ENCODE measurements around the gene ANKRD17. TPM values are rescaled to one million over a fixed set of nuclear protein-coding genes. Genes with fewer than 3 reads are reported as not detected.
"Not testable (repeated sequence)": the region's sequence is repeated elsewhere in the genome, so short reads cannot be mapped to it uniquely, and the experiment has no call there.

ANKRD17 gene
- total RNA-seq, 1 experiment from 2014 or later: 71.0 TPM

DNA sequence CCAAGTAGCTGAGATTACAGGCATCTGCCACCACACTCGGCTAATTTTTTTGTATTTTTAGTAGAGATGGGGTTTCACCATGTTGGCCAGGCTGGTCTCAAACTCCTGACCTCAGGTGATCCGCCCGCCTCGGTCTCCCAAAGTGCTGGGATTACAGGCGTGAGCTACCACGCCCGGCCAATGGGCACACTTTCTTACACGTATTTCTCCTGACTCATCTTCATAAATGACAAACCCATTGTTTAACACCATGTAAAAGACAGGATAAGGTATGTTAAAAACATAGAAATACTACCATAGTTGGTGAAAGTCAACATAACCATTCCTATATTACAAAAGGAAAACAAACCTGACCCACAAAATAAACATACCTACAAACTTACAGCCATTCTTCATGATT is 2.8 kb downstream of the ANKRD17 start:
- not testable (repeated sequence) for H2AFZ ChIP-seq (ENCODE audit: low read length); DNase-seq; H3K27me3 ChIP-seq (ENCODE audit: low read length); H3K27ac ChIP-seq (ENCODE audit: low read length); H3K9me3 ChIP-seq (ENCODE audit: low read length); H3K9me2 ChIP-seq (replicated peaks; ENCODE audit: insufficient read depth, low read length)
- Histone ChIP-seq H3K36me3 (ENCODE audit: insufficient read depth, low read length) (peaks cover 57% of the 10 kb centered on the region), H4K20me1 (ENCODE audit: insufficient read depth, low read depth, low read length) (peaks cover 58% of the 10 kb centered on the region), H3K4me1 (ENCODE audit: low read length) (peaks cover 48% of the 10 kb centered on the region), H3K4me3 (ENCODE audit: low read length) (peak overlapping the region; percentile 44), H3K79me2 (ENCODE audit: low read length) (peaks cover 98% of the 10 kb centered on the region), H3K4me2 (ENCODE audit: low read depth, low read length, poor library complexity, severe bottlenecking) (peak overlapping the region; percentile 98), H3K9ac (ENCODE audit: low read length) (peak overlapping the region; percentile 19; the same call in 1 of the 2 replicates)

DNA sequence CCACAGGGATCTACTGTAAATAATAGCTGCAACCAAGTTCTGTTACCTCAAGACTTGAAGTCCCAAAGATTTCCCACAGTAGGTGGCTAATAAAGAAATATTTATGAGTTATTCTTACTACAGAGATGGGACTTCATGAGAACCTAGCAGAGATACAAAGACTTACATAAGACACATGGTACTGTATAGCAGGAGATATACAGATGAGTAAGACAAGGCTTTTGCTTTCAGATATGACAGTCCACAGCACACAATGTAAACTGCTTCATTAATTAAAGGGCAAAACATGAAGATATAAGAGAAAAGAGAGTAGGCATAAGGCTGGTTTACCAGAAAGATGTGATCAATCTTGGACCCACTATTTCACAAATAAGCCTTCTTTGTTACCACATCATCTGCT is 6.6 kb downstream of the ANKRD17 start:
- Histone ChIP-seq H3K4me2 (ENCODE audit: low read depth, low read length, poor library complexity, severe bottlenecking) (no peak overlapping the region), H3K79me2 (ENCODE audit: low read length) (peaks cover 100% of the 10 kb centered on the region), H3K27me3 (ENCODE audit: low read length) (no peaks in the 10 kb centered on the region), H3K9ac (ENCODE audit: low read length) (no peak overlapping the region), H3K9me2 (replicated peaks; ENCODE audit: insufficient read depth, low read length) (no peaks in the 10 kb centered on the region), H2AFZ (ENCODE audit: low read length) (no peak overlapping the region), H3K4me1 (ENCODE audit: low read length) (peaks cover 40% of the 10 kb centered on the region), H3K27ac (ENCODE audit: low read length) (no peak overlapping the region), H3K4me3 (ENCODE audit: low read length) (no peak overlapping the region), H3K36me3 (ENCODE audit: insufficient read depth, low read length) (peaks cover 68% of the 10 kb centered on the region), H4K20me1 (ENCODE audit: insufficient read depth, low read depth, low read length) (peaks cover 78% of the 10 kb centered on the region), H3K9me3 (ENCODE audit: low read length) (no peaks in the 10 kb centered on the region)
- DNase-seq: no peak

DNA sequence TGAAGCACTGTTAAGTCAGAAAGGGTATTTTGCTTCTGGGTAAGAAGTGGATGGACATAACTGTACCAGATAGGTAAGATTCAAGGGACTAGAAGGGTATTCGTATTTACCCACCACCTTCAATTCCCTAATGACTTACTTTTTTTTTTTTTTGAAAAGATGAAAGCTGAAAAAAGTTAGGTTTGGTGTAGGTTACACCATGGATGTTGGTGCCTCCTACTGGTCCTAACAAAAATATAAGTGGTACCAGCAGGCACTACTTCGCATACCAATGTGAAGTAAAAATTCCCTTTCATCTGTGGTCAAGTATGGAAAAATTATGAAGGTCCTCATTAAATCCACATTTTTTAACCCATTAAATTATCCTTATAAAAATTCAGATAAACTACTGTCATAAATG is 7.2 kb downstream of the ANKRD17 start:
- H4K20me1 ChIP-seq (ENCODE audit: insufficient read depth, low read depth, low read length): peaks cover 76% of the 10 kb centered on the region
- no peaks in the 10 kb centered on the region for H3K9me2 ChIP-seq (replicated peaks; ENCODE audit: insufficient read depth, low read length)
- no peak overlapping the region for H3K9ac ChIP-seq (ENCODE audit: low read length)
- H3K9me3 ChIP-seq (ENCODE audit: low read length): no peaks in the 10 kb centered on the region
- no peak overlapping the region for H2AFZ ChIP-seq (ENCODE audit: low read length)
- peak; percentile 51 for DNase-seq
- H3K27me3 ChIP-seq (ENCODE audit: low read length): no peaks in the 10 kb centered on the region
- H3K27ac ChIP-seq (ENCODE audit: low read length): no peak overlapping the region
- H3K36me3 ChIP-seq (ENCODE audit: insufficient read depth, low read length): peaks cover 68% of the 10 kb centered on the region
- peaks cover 34% of the 10 kb centered on the region for H3K4me1 ChIP-seq (ENCODE audit: low read length)
- no peak overlapping the region for H3K4me3 ChIP-seq (ENCODE audit: low read length)
- peaks cover 100% of the 10 kb centered on the region for H3K79me2 ChIP-seq (ENCODE audit: low read length)
- no peak overlapping the region for H3K4me2 ChIP-seq (ENCODE audit: low read depth, low read length, poor library complexity, severe bottlenecking)

DNA sequence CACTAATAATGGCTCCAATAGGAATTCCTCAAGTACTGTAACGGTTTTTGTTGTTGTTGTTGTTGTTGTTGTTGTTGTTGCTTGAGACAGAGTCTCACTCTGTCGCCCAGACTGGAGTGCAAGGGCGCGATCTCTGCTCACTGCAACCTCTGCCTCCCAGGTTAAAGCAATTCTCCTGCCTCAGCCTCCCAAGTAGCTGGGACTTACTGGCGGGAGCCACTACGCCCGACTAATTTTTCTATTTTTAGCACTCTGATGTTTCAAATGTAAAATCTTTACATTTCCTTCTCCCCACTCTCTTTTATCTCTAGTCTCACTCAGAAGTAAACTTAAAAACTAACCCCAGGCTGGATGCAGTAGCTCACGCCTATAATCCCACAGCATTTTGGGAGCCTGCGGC is 8.0 kb downstream of the ANKRD17 start:
- no peak overlapping the region for H3K9ac ChIP-seq (ENCODE audit: low read length)
- H3K27me3 ChIP-seq (ENCODE audit: low read length): no peaks in the 10 kb centered on the region
- DNase-seq: no peak
- H3K9me2 ChIP-seq (replicated peaks; ENCODE audit: insufficient read depth, low read length): no peaks in the 10 kb centered on the region
- no peaks in the 10 kb centered on the region for H3K9me3 ChIP-seq (ENCODE audit: low read length)
- H3K27ac ChIP-seq (ENCODE audit: low read length): no peak overlapping the region
- H3K4me3 ChIP-seq (ENCODE audit: low read length): no peak overlapping the region
- H3K79me2 ChIP-seq (ENCODE audit: low read length): peaks cover 100% of the 10 kb centered on the region
- H2AFZ ChIP-seq (ENCODE audit: low read length): no peak overlapping the region
- H3K4me1 ChIP-seq (ENCODE audit: low read length): peaks cover 27% of the 10 kb centered on the region
- no peak overlapping the region for H3K4me2 ChIP-seq (ENCODE audit: low read depth, low read length, poor library complexity, severe bottlenecking)
- peaks cover 76% of the 10 kb centered on the region for H4K20me1 ChIP-seq (ENCODE audit: insufficient read depth, low read depth, low read length)
- H3K36me3 ChIP-seq (ENCODE audit: insufficient read depth, low read length): peaks cover 68% of the 10 kb centered on the region

DNA sequence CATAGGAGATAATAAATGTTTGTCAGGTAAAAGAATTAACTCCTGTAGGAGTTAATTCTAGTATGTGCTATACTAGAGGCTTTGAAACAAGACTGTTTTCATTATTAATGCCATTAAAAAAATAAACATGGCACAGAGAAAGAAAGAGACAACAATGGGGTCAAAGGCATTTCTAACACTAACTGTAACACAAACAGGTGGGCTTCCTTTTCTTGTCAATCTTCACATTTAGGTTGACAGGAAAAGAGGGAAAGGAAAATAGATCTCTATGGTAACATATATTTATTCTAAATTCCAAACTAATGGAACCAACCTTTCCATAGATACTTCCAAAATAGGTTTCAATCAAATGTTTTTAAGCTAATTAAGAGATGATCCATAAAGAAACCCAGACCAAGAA is 9.8 kb downstream of the ANKRD17 start:
- H3K4me1 ChIP-seq (ENCODE audit: low read length): peaks cover 11% of the 10 kb centered on the region; the same call in 1 of the 2 replicates
- H3K4me3 ChIP-seq (ENCODE audit: low read length): no peak overlapping the region
- H4K20me1 ChIP-seq (ENCODE audit: insufficient read depth, low read depth, low read length): peaks cover 73% of the 10 kb centered on the region
- H3K79me2 ChIP-seq (ENCODE audit: low read length): peaks cover 100% of the 10 kb centered on the region
- no peaks in the 10 kb centered on the region for H3K27me3 ChIP-seq (ENCODE audit: low read length)
- H3K9me3 ChIP-seq (ENCODE audit: low read length): no peaks in the 10 kb centered on the region
- H3K9ac ChIP-seq (ENCODE audit: low read length): no peak overlapping the region
- no peak overlapping the region for H3K4me2 ChIP-seq (ENCODE audit: low read depth, low read length, poor library complexity, severe bottlenecking)
- peaks cover 62% of the 10 kb centered on the region for H3K36me3 ChIP-seq (ENCODE audit: insufficient read depth, low read length)
- no peaks in the 10 kb centered on the region for H3K9me2 ChIP-seq (replicated peaks; ENCODE audit: insufficient read depth, low read length)
- H2AFZ ChIP-seq (ENCODE audit: low read length): no peak overlapping the region
- H3K27ac ChIP-seq (ENCODE audit: low read length): no peak overlapping the region
- DNase-seq: no peak

DNA sequence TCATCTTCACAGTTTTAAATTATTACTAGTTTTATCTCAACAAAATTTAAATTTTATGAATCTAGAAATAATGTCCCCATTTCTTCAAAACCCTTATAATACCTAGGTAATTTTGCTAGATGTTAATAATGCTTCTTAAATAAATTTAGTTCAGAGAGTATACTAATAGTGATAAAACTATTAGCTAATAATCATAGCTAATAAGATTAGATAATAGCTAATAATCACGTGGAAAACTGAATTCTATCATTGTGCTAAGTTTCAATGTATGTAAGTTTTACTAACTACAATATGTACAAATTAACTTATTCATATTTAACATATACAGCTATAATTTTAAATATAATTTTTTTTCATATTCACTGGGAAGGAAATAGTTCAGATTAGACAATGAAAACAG is 10.2 kb downstream of the ANKRD17 start:
- Histone ChIP-seq H3K27me3 (ENCODE audit: low read length) (no peaks in the 10 kb centered on the region), H3K4me3 (ENCODE audit: low read length) (no peak overlapping the region), H2AFZ (ENCODE audit: low read length) (no peak overlapping the region), H3K4me2 (ENCODE audit: low read depth, low read length, poor library complexity, severe bottlenecking) (no peak overlapping the region), H3K79me2 (ENCODE audit: low read length) (peaks cover 100% of the 10 kb centered on the region), H3K9me3 (ENCODE audit: low read length) (no peaks in the 10 kb centered on the region), H3K9me2 (replicated peaks; ENCODE audit: insufficient read depth, low read length) (no peaks in the 10 kb centered on the region), H3K27ac (ENCODE audit: low read length) (no peak overlapping the region), H3K36me3 (ENCODE audit: insufficient read depth, low read length) (peaks cover 57% of the 10 kb centered on the region), H3K9ac (ENCODE audit: low read length) (no peak overlapping the region), H4K20me1 (ENCODE audit: insufficient read depth, low read depth, low read length) (peaks cover 73% of the 10 kb centered on the region), H3K4me1 (ENCODE audit: low read length) (peaks cover 9% of the 10 kb centered on the region; the same call in 1 of the 2 replicates)
- no peak for DNase-seq

DNA sequence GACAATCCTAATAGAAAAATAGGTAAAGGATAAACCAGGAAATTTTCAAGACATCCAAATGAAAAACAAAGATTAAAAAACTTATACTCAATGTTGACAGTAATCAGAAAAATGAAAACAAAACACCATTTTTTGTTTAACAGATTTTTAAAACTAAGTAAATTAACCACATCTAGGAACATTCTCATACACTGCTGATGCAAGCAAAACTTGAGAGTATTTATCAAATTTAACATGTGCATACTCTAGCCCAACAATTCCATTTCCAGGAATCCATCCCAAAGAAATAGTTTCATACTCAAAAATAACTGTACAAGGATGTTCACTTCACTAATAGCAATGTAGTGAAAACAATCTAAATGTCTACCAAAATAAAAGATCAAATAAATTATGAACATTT is 11.5 kb downstream of the ANKRD17 start:
- Histone ChIP-seq H3K79me2 (ENCODE audit: low read length) (peaks cover 100% of the 10 kb centered on the region), H3K36me3 (ENCODE audit: insufficient read depth, low read length) (peaks cover 48% of the 10 kb centered on the region), H3K27ac (ENCODE audit: low read length) (no peak overlapping the region), H3K27me3 (ENCODE audit: low read length) (no peaks in the 10 kb centered on the region), H2AFZ (ENCODE audit: low read length) (no peak overlapping the region), H3K9ac (ENCODE audit: low read length) (no peak overlapping the region), H3K4me3 (ENCODE audit: low read length) (no peak overlapping the region), H4K20me1 (ENCODE audit: insufficient read depth, low read depth, low read length) (peaks cover 66% of the 10 kb centered on the region), H3K4me2 (ENCODE audit: low read depth, low read length, poor library complexity, severe bottlenecking) (no peak overlapping the region), H3K4me1 (ENCODE audit: low read length) (peaks cover 3% of the 10 kb centered on the region; the same call in 1 of the 2 replicates), H3K9me3 (ENCODE audit: low read length) (no peaks in the 10 kb centered on the region), H3K9me2 (replicated peaks; ENCODE audit: insufficient read depth, low read length) (no peaks in the 10 kb centered on the region)
- DNase-seq: no peak

DNA sequence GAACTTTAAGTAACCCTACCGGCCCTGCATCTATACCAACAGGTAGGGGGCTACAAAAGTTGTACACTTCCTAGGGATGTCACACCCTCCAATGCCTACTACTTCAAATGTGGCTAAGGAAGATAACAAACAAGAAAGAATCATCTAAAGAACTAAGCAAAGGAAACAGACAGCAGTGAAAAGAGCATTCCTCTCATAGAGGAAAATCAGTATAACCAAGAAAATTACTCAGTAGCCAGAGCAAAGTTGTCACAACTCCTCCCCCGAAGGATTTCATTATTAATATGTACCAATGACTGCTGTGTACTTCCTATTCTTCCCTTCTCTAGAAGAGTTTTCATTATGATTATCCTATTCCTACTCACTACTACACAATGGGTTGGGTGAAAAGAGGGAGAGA is 12.6 kb downstream of the ANKRD17 start:
- Histone ChIP-seq H3K9me2 (replicated peaks; ENCODE audit: insufficient read depth, low read length) (no peaks in the 10 kb centered on the region), H2AFZ (ENCODE audit: low read length) (no peak overlapping the region), H3K79me2 (ENCODE audit: low read length) (peaks cover 100% of the 10 kb centered on the region), H3K9ac (ENCODE audit: low read length) (no peak overlapping the region), H3K9me3 (ENCODE audit: low read length) (no peaks in the 10 kb centered on the region), H4K20me1 (ENCODE audit: insufficient read depth, low read depth, low read length) (peaks cover 59% of the 10 kb centered on the region), H3K27me3 (ENCODE audit: low read length) (no peaks in the 10 kb centered on the region), H3K4me2 (ENCODE audit: low read depth, low read length, poor library complexity, severe bottlenecking) (no peak overlapping the region), H3K36me3 (ENCODE audit: insufficient read depth, low read length) (peaks cover 43% of the 10 kb centered on the region), H3K4me3 (ENCODE audit: low read length) (no peak overlapping the region), H3K4me1 (ENCODE audit: low read length) (peaks cover 3% of the 10 kb centered on the region; the same call in 1 of the 2 replicates), H3K27ac (ENCODE audit: low read length) (no peak overlapping the region)
- no peak for DNase-seq
